Panc1 (cell line): Measurements from ENCODE around the gene VASP.

Source experiments
- CTCF ChIP-seq: fragments of 450-650 bp; IDR thresholded peaks from 2 replicates; pipeline ENCODE4 v1.5.1; 2017; ENCODE audit warnings: mild to moderate bottlenecking
- POLR2AphosphoS5 ChIP-seq: IDR thresholded peaks from 2 replicates; pipeline ENCODE4 v1.6.1; 2012; ENCODE audit warnings: mild to moderate bottlenecking, low read depth, low read length, moderate library complexity
- REST ChIP-seq, 2 experiments: IDR thresholded peaks; 2 replicates each; pipeline ENCODE4 v1.6.1; 2011 to 2012; ENCODE audit warnings: low read depth in 2 of 2, control low read depth in 1 of 2, low read length in 1 of 2, mild to moderate bottlenecking in 1 of 2, moderate library complexity in 1 of 2; ENCODE audit not compliant: insufficient read depth in 1 of 2
- SIN3A ChIP-seq: IDR thresholded peaks from 2 replicates; pipeline ENCODE4 v1.6.1; 2012; ENCODE audit warnings: low read depth, mild to moderate bottlenecking, low read length, moderate library complexity, borderline replicate concordance; ENCODE audit not compliant: insufficient read depth
- TCF7L2 ChIP-seq: IDR thresholded peaks from 2 replicates; pipeline ENCODE4 v1.6.1; 2011; ENCODE audit warnings: mild to moderate bottlenecking, low read depth, low read length, inconsistent platforms

GRCh38 chr19:45529420-45529785 is 22.1 kb downstream of the VASP start:
- TF ChIP-seq CTCF, result no peak
- TF ChIP-seq POLR2AphosphoS5, result no peak
- no peak for TF ChIP-seq REST (IDR thresholded peaks at IDR 0.05; ENCODE audit: insufficient read depth in 1 of 2, low read depth in 2 of 2, low read length in 1 of 2)
- TF ChIP-seq TCF7L2, result no peak
- TF ChIP-seq SIN3A, result no peak
